Neural cell (in vitro differentiated cells): ENCODE data around the gene ZNHIT3. TPM values are rescaled to one million over a fixed set of nuclear protein-coding genes. Genes with fewer than 3 reads are reported as not detected.

Experiments
- H2AFZ ChIP-seq: fragments of 200-600, 300-800 bp; sonication (generic), shearing (Covaris generic); 2 replicates; pipeline ENCODE4 v1.6.0; 2014; ENCODE audit warnings: low read depth, mild to moderate bottlenecking, antibody characterized with exemption, low read length, moderate library complexity
- H3F3A ChIP-seq: fragments of 200-600 bp; shearing (Covaris generic); 2 replicates; pipeline ENCODE4 v1.6.1; 2016; ENCODE audit warnings: mild to moderate bottlenecking, moderate library complexity, mixed read lengths, antibody characterized with exemption, low read length; ENCODE audit not compliant: insufficient read depth, poor library complexity, severe bottlenecking
- H3K27ac ChIP-seq: fragments of 200-600, 300-800 bp; sonication (generic), shearing (Covaris generic); 2 replicates; pipeline ENCODE4 v1.5.1; 2014; ENCODE audit warnings: mild to moderate bottlenecking, low read length, moderate library complexity
- H3K27me3 ChIP-seq: fragments of 300-800, 200-600 bp; sonication (generic), shearing (Covaris generic); 2 replicates; pipeline ENCODE4 v1.6.0; 2014; ENCODE audit warnings: mild to moderate bottlenecking, low read depth, low read length, moderate library complexity; ENCODE audit not compliant: insufficient read depth
- H3K36me3 ChIP-seq: fragments of 300-800, 200-600 bp; sonication (generic), shearing (Covaris generic); 2 replicates; pipeline ENCODE4 v1.5.1; 2014; ENCODE audit warnings: mild to moderate bottlenecking, antibody characterized with exemption, low read length, moderate library complexity; ENCODE audit not compliant: insufficient read depth
- H3K4me2 ChIP-seq: fragments of 300-800, 200-600 bp; sonication (generic), shearing (Covaris generic); 2 replicates; pipeline ENCODE4 v1.6.0; 2014; ENCODE audit warnings: mild to moderate bottlenecking, low read length
- H3K4me3 ChIP-seq: fragments of 300-800, 200-600 bp; sonication (generic), shearing (Covaris generic); 2 replicates; pipeline ENCODE4 v1.5.1; 2014; ENCODE audit warnings: mild to moderate bottlenecking, low read length, moderate library complexity
- H3K79me2 ChIP-seq: fragments of 200-600 bp; shearing (Covaris generic); replicated peaks from 2 replicates; pipeline ENCODE4 v1.6.0; 2014; ENCODE audit warnings: mild to moderate bottlenecking, low read length, moderate library complexity; ENCODE audit not compliant: insufficient read depth
- H3K9ac ChIP-seq: fragments of 300-800, 200-600 bp; sonication (generic), shearing (Covaris generic); 2 replicates; pipeline ENCODE4 v1.6.1; 2016; ENCODE audit warnings: mild to moderate bottlenecking, low read length, mixed read lengths
- H3K9me2 ChIP-seq: fragments of 200-600 bp; shearing (Covaris generic); 2 replicates; pipeline ENCODE4 v1.6.1; 2016; ENCODE audit warnings: mild to moderate bottlenecking, low read length, mixed read lengths; ENCODE audit not compliant: insufficient read depth
- H3K9me3 ChIP-seq: fragments of 200-600, 300-800 bp; sonication (generic), shearing (Covaris generic); 2 replicates; pipeline ENCODE4 v1.6.1; 2016; ENCODE audit warnings: mild to moderate bottlenecking, mixed run types, low read length, moderate library complexity, mixed read lengths
- H4K20me1 ChIP-seq: fragments of 200-600 bp; shearing (Covaris generic); 2 replicates; pipeline ENCODE4 v1.6.1; 2016; ENCODE audit warnings: mild to moderate bottlenecking, mixed run types; ENCODE audit not compliant: insufficient read depth
- CTCF ChIP-seq: fragments of 450-650 bp; IDR thresholded peaks from 2 replicates; pipeline ENCODE4 v1.5.1; 2014; ENCODE audit warnings: antibody characterized with exemption, mild to moderate bottlenecking, moderate library complexity; ENCODE audit not compliant: poor library complexity, severe bottlenecking
- EP300 ChIP-seq: fragments of 450-650 bp; conservative IDR thresholded peaks from 2 replicates; pipeline ENCODE4 v1.6.1; 2014; ENCODE audit warnings: antibody characterized with exemption, mild to moderate bottlenecking, moderate library complexity; ENCODE audit not compliant: poor library complexity, severe bottlenecking
- EZH2 ChIP-seq: fragments of 200-600, 300-800 bp; shearing (Covaris generic), sonication (generic); IDR thresholded peaks from 2 replicates; pipeline ENCODE4 v1.6.1; 2014; ENCODE audit warnings: antibody characterized with exemption, low read length, borderline replicate concordance, mild to moderate bottlenecking; ENCODE audit not compliant: insufficient read depth, poor library complexity, severe bottlenecking
- MXI1 ChIP-seq: fragments of 450-650 bp; conservative IDR thresholded peaks from 2 replicates; pipeline ENCODE4 v1.6.1; 2014; ENCODE audit warnings: antibody characterized with exemption, mild to moderate bottlenecking; ENCODE audit not compliant: poor library complexity, severe bottlenecking
- POLR2AphosphoS5 ChIP-seq: IDR thresholded peaks from 2 replicates; pipeline ENCODE4 v1.6.1; 2012
- RAD21 ChIP-seq: fragments of 450-650 bp; conservative IDR thresholded peaks from 2 replicates; pipeline ENCODE4 v1.6.1; 2014; ENCODE audit warnings: antibody characterized with exemption, mild to moderate bottlenecking, moderate library complexity
- REST ChIP-seq: IDR thresholded peaks from 2 replicates; pipeline ENCODE4 v1.6.1; 2012; ENCODE audit warnings: borderline replicate concordance
- SMC3 ChIP-seq: fragments of 450-650 bp; conservative IDR thresholded peaks from 2 replicates; pipeline ENCODE4 v1.6.1; 2014; ENCODE audit warnings: antibody characterized with exemption, mild to moderate bottlenecking, moderate library complexity; ENCODE audit not compliant: poor library complexity
- TAF1 ChIP-seq: IDR thresholded peaks from 2 replicates; pipeline ENCODE4 v1.6.1; 2012; ENCODE audit warnings: low read depth
- polyA plus RNA-seq: library from polyadenylated mRNA; depleted of rRNA; stranded (reverse); fragments of >200 nt; gene quantifications from 2 replicates; pipeline ENCODE4 v1.2.3, GENCODE V29; 2014

ZNHIT3 gene
- polyA plus RNA-seq, 1 donor from 2014 or later: 226 TPM

GRCh38 chr17:36494674-36495073 lies 8.2 kb downstream of the ZNHIT3 start:
- no peaks in the 10 kb centered on the region for H3F3A ChIP-seq
- no peak overlapping the region for H2AFZ ChIP-seq
- TF ChIP-seq EP300: no peak
- TF ChIP-seq POLR2AphosphoS5: no peak
- no peak for TF ChIP-seq RAD21
- H3K9ac ChIP-seq: no peak overlapping the region
- peaks cover 22% of the 10 kb centered on the region for H3K79me2 ChIP-seq
- peaks cover 7% of the 10 kb centered on the region for H3K36me3 ChIP-seq
- H4K20me1 ChIP-seq: no peaks in the 10 kb centered on the region
- H3K27me3 ChIP-seq: no peaks in the 10 kb centered on the region
- no peaks in the 10 kb centered on the region for H3K9me2 ChIP-seq
- no peak overlapping the region for H3K4me2 ChIP-seq
- no peak overlapping the region for H3K4me3 ChIP-seq
- no peaks in the 10 kb centered on the region for H3K9me3 ChIP-seq
- no peak overlapping the region for H3K27ac ChIP-seq

GRCh38 chr17:36495076-36495578 lies 8.6 kb downstream of the ZNHIT3 start:
- no peak overlapping the region for H3K4me2 ChIP-seq
- H3K9me3 ChIP-seq: no peaks in the 10 kb centered on the region
- no peak overlapping the region for H3K27ac ChIP-seq
- peaks cover 17% of the 10 kb centered on the region for H3K79me2 ChIP-seq
- no peaks in the 10 kb centered on the region for H3F3A ChIP-seq
- no peaks in the 10 kb centered on the region for H3K27me3 ChIP-seq
- no peak overlapping the region for H3K9ac ChIP-seq
- H4K20me1 ChIP-seq: no peaks in the 10 kb centered on the region
- no peak overlapping the region for H3K4me3 ChIP-seq
- no peak overlapping the region for H2AFZ ChIP-seq
- no peak for TF ChIP-seq EZH2
- no peak for TF ChIP-seq SMC3
- no peak for TF ChIP-seq RAD21
- TF ChIP-seq CTCF: no peak
- no peak for TF ChIP-seq MXI1
- TF ChIP-seq TAF1: no peak
- no peak for TF ChIP-seq REST
- TF ChIP-seq POLR2AphosphoS5: no peak
- TF ChIP-seq EP300: no peak
- H3K36me3 ChIP-seq: peaks cover 7% of the 10 kb centered on the region
- no peaks in the 10 kb centered on the region for H3K9me2 ChIP-seq
